PC-3 (cell line): ENCODE measurements around the gene PINLYP.
"Not testable (repeated sequence)": the region's sequence is repeated elsewhere in the genome, so short reads cannot be mapped to it uniquely, and the experiment has no call there.

Experiments used
- EZH2 ChIP-seq: fragments of 300-600 bp; sonication (generic); IDR thresholded peaks from one replicate; pipeline ENCODE4 v1.6.1; 2017; ENCODE audit warnings: antibody characterized with exemption, mild to moderate bottlenecking, low read length; ENCODE audit not compliant: unreplicated experiment
- EZH2phosphoT487 ChIP-seq: fragments of 300-600 bp; sonication (generic); IDR thresholded peaks from 2 replicates; pipeline ENCODE4 v1.6.1; 2018; ENCODE audit warnings: mild to moderate bottlenecking, antibody characterized with exemption, low read length, borderline replicate concordance
- TF ChIP-seq, protein P1 (sequence below): fragments of 300-600 bp; sonication (generic); conservative IDR thresholded peaks from 2 replicates; pipeline ENCODE4 v1.5.1; 2017; ENCODE audit warnings: antibody characterized with exemption, low read depth, mild to moderate bottlenecking, low read length

DNA sequence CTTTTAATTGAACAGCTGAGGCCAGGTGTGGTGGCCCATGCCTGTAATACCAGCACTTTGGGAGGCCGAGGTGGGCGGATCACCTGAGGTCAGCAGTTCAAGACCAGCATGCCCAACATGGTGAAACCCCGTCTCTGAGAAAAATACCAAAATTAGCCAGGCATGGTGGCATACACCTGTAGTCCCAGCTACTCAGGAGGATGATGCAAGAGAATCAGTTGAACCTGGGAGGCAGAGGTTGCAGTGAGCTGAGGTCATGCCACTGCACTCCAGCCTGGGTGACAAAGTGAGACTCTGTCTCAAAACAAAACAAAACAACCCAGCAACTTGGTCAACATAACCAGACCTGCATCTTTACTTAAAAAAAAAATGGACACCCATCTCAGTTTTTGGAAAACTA, 11.4 kb downstream of the PINLYP start:
- not testable (repeated sequence) for TF ChIP-seq EZH2, EZH2phosphoT487
- TF ChIP-seq, protein P1, sequence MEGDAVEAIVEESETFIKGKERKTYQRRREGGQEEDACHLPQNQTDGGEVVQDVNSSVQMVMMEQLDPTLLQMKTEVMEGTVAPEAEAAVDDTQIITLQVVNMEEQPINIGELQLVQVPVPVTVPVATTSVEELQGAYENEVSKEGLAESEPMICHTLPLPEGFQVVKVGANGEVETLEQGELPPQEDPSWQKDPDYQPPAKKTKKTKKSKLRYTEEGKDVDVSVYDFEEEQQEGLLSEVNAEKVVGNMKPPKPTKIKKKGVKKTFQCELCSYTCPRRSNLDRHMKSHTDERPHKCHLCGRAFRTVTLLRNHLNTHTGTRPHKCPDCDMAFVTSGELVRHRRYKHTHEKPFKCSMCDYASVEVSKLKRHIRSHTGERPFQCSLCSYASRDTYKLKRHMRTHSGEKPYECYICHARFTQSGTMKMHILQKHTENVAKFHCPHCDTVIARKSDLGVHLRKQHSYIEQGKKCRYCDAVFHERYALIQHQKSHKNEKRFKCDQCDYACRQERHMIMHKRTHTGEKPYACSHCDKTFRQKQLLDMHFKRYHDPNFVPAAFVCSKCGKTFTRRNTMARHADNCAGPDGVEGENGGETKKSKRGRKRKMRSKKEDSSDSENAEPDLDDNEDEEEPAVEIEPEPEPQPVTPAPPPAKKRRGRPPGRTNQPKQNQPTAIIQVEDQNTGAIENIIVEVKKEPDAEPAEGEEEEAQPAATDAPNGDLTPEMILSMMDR = not testable (repeated sequence)
